ENCODE measurements around the gene SFTA2. TPM values are rescaled to one million over a fixed set of nuclear protein-coding genes. Genes with fewer than 3 reads are reported as not detected.
A peak's percentile ranks its signal among the peaks of the same experiment; 100 is the strongest.

Gene SFTA2
- total RNA-seq, 1 donor from 2014 or later = 369 TPM

GRCh38 chr6:30884521-30885480 is 47.2 kb downstream of the SFTA2 start:
- intact Hi-C loops (cut with DNase I) = no loop called here
- H3K27me3 ChIP-seq = no peaks in the 10 kb centered on the region
- H3K27ac ChIP-seq = peak overlapping the region; percentile 78
- peak; percentile 74 for DNase-seq
- H3K36me3 ChIP-seq = peaks cover 5% of the 10 kb centered on the region
- peaks cover 26% of the 10 kb centered on the region for H3K4me1 ChIP-seq
- TF ChIP-seq, protein P1, sequence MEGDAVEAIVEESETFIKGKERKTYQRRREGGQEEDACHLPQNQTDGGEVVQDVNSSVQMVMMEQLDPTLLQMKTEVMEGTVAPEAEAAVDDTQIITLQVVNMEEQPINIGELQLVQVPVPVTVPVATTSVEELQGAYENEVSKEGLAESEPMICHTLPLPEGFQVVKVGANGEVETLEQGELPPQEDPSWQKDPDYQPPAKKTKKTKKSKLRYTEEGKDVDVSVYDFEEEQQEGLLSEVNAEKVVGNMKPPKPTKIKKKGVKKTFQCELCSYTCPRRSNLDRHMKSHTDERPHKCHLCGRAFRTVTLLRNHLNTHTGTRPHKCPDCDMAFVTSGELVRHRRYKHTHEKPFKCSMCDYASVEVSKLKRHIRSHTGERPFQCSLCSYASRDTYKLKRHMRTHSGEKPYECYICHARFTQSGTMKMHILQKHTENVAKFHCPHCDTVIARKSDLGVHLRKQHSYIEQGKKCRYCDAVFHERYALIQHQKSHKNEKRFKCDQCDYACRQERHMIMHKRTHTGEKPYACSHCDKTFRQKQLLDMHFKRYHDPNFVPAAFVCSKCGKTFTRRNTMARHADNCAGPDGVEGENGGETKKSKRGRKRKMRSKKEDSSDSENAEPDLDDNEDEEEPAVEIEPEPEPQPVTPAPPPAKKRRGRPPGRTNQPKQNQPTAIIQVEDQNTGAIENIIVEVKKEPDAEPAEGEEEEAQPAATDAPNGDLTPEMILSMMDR (IDR thresholded peaks at IDR 0.05) = no peak
- peak overlapping the region; percentile 69 for H3K4me3 ChIP-seq
- H3K9me3 ChIP-seq = no peaks in the 10 kb centered on the region
- ATAC-seq = peak; percentile 32

GRCh38 chr6:30883685-30884520 is 48.1 kb downstream of the SFTA2 start, which contains the start of gene DDR1:
Gene DDR1 (plus strand): TSS chr6:30884519. CDS start chr6:30888730, 4,211 bp downstream.
- no peaks in the 10 kb centered on the region for H3K27me3 ChIP-seq
- peak within 1 kb of the TSS; percentile 69 for H3K4me3 ChIP-seq
- H3K27ac ChIP-seq = peak within 1 kb of the TSS; percentile 80
- no peaks in the 10 kb centered on the region for H3K36me3 ChIP-seq
- no peaks in the 10 kb centered on the region for H3K9me3 ChIP-seq
- H3K4me1 ChIP-seq = peaks cover 26% of the 10 kb centered on the region
- ATAC-seq = peak; percentile 72
- TF ChIP-seq, protein P1 (IDR thresholded peaks at IDR 0.05) = no peak
- intact Hi-C loops (cut with DNase I) = no loop called here
- DNase-seq = peak; percentile 86

- peak; percentile 73 for ATAC-seq
- H3K27me3 ChIP-seq = no peaks in the 10 kb centered on the region
- intact Hi-C loops (cut with DNase I) = no loop called here
- DNase-seq = peak; percentile 91
- H3K36me3 ChIP-seq = no peaks in the 10 kb centered on the region
- TF ChIP-seq, protein P1 (IDR thresholded peaks at IDR 0.05) = no peak
- peak overlapping the region; percentile 69 for H3K4me3 ChIP-seq
- no peaks in the 10 kb centered on the region for H3K9me3 ChIP-seq
- peak overlapping the region; percentile 80 for H3K27ac ChIP-seq
- peaks cover 26% of the 10 kb centered on the region for H3K4me1 ChIP-seq
These were observed 48.9 kb downstream of the SFTA2 start for GRCh38 chr6:30882759-30883684.

- DNase-seq = no peak
- Histone ChIP-seq H3K4me1 (peaks cover 31% of the 10 kb centered on the region), H3K27ac (peak overlapping the region; percentile 80), H3K27me3 (no peaks in the 10 kb centered on the region), H3K36me3 (no peaks in the 10 kb centered on the region), H3K9me3 (no peaks in the 10 kb centered on the region), H3K4me3 (no peak overlapping the region)
- no peak for ATAC-seq
- intact Hi-C loops (cut with DNase I) = no loop called here
- TF ChIP-seq, protein P1 (IDR thresholded peaks at IDR 0.05) = no peak
These were observed 49.7 kb downstream of the SFTA2 start for GRCh38 chr6:30882204-30882758.

Measured in upper lobe of right lung (tissue), 1 donor.